Activated CD4-positive, alpha-beta T cell treated with anti-CD3 and anti-CD28 coated beads for 4 hours (primary cell): ENCODE results near the gene FANCC.

ENCODE experiments used
- DNase-seq, 2 donors: peaks; one replicate each; pipeline ENCODE4 v3.0.0-alpha.2; 2020

The FANCC gene

GRCh38 chr9:95140821-95141220 is 176.7 kb downstream of the FANCC start:
- DNase-seq: no peak

GRCh38 chr9:95139126-95139525 is 178.4 kb downstream of the FANCC start:
- DNase-seq: no peak

- DNase-seq: no peak
Measured at GRCh38 chr9:95138474-95138873, 179.0 kb downstream of the FANCC start.

- no peak for DNase-seq
Measured at GRCh38 chr9:95137587-95138145, 179.8 kb downstream of the FANCC start.

- no peak for DNase-seq
Measured at GRCh38 chr9:95135756-95136155, 181.8 kb downstream of the FANCC start.

GRCh38 chr9:95134457-95134881 is 183.0 kb downstream of the FANCC start:
- DNase-seq: no peak

GRCh38 chr9:95133325-95133705 is 184.2 kb downstream of the FANCC start:
- no peak for DNase-seq

- no peak for DNase-seq
Measured at GRCh38 chr9:95132366-95133324, 184.9 kb downstream of the FANCC start.

GRCh38 chr9:95131023-95131943 is 186.2 kb downstream of the FANCC start:
- peak; percentile 14 to 42 for DNase-seq

GRCh38 chr9:95130484-95130883 is 187.0 kb downstream of the FANCC start:
- no peak for DNase-seq

- no peak for DNase-seq
Measured at GRCh38 chr9:95129476-95130291, 187.8 kb downstream of the FANCC start.

GRCh38 chr9:95128177-95128524 is 189.4 kb downstream of the FANCC start:
- no peak for DNase-seq

GRCh38 chr9:95127249-95128176 is 190.0 kb downstream of the FANCC start:
- peak; percentile 57 to 65 for DNase-seq

GRCh38 chr9:95126739-95127138 is 190.8 kb downstream of the FANCC start:
- DNase-seq: no peak

- DNase-seq: no peak
Measured at GRCh38 chr9:95125652-95126051, 191.9 kb downstream of the FANCC start.

GRCh38 chr9:95124582-95125367 is 192.7 kb downstream of the FANCC start:
- no peak for DNase-seq

- DNase-seq: no peak
Measured at GRCh38 chr9:95120781-95121370, 196.6 kb downstream of the FANCC start.

- no peak for DNase-seq
Measured at GRCh38 chr9:95118596-95118995, 198.9 kb downstream of the FANCC start.

- DNase-seq: no peak
Measured at GRCh38 chr9:95116808-95117204, 200.7 kb downstream of the FANCC start.
